ENCODE results near the gene DCLK1. TPM values are rescaled to one million over a fixed set of nuclear protein-coding genes. Genes with fewer than 3 reads are reported as not detected.
A peak's percentile ranks its signal among the peaks of the same experiment; 100 is the strongest.

DCLK1 gene
- total RNA-seq, 1 donor from 2014 or later: 6.4 TPM

DNA sequence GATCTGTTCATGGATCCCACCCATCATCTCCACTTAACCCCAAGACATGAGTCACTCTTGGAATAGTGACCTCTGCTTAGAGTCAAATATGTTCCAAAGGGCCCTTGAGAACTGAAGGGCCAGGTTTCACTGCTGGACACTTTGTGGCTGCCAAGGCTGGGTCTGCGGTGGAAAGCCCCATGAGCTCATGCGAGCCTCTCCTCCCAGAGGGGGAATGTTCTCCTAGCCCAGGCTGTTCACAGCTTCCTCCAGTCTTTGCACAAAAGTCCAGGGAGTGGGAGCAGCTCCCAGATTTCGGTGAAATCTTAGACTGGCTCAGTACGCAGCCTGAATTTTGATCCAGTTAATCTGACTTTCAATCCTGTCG, 732 bp upstream of the DCLK1 start:
- H3K4me1 Mint-ChIP-seq: peaks cover 7% of the 10 kb centered on the region
- H3K9me3 ChIP-seq (ENCODE audit: low read depth): no peaks in the 10 kb centered on the region
- peaks cover 74% of the 10 kb centered on the region for H3K27me3 ChIP-seq
- no peak for DNase-seq (ENCODE audit: low spot score)
- H3K4me2 ChIP-seq: no peak overlapping the region
- no peaks in the 10 kb centered on the region for H3K9me3 Mint-ChIP-seq
- no peaks in the 10 kb centered on the region for H3K4me1 ChIP-seq
- no peak overlapping the region for H3K27ac Mint-ChIP-seq
- no peaks in the 10 kb centered on the region for H4K20me1 ChIP-seq (ENCODE audit: low read depth)
- no peak overlapping the region for H3K4me3 ChIP-seq
- H3K36me3 Mint-ChIP-seq: no peaks in the 10 kb centered on the region
- H3K9ac ChIP-seq: no peak overlapping the region
- H3K4me3 Mint-ChIP-seq: peak overlapping the region; percentile 85
- H3K36me3 ChIP-seq: no peaks in the 10 kb centered on the region
- TF ChIP-seq, protein P1, sequence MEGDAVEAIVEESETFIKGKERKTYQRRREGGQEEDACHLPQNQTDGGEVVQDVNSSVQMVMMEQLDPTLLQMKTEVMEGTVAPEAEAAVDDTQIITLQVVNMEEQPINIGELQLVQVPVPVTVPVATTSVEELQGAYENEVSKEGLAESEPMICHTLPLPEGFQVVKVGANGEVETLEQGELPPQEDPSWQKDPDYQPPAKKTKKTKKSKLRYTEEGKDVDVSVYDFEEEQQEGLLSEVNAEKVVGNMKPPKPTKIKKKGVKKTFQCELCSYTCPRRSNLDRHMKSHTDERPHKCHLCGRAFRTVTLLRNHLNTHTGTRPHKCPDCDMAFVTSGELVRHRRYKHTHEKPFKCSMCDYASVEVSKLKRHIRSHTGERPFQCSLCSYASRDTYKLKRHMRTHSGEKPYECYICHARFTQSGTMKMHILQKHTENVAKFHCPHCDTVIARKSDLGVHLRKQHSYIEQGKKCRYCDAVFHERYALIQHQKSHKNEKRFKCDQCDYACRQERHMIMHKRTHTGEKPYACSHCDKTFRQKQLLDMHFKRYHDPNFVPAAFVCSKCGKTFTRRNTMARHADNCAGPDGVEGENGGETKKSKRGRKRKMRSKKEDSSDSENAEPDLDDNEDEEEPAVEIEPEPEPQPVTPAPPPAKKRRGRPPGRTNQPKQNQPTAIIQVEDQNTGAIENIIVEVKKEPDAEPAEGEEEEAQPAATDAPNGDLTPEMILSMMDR (IDR thresholded peaks at IDR 0.05): no peak
- TF ChIP-seq EZH2 (IDR thresholded peaks at IDR 0.05): no peak
- TF ChIP-seq EZH2phosphoT487 (IDR thresholded peaks at IDR 0.05): no peak
- H3F3A ChIP-seq (ENCODE audit: low read depth): no peaks in the 10 kb centered on the region
- no peak overlapping the region for H2AFZ ChIP-seq (replicated peaks)
- H3K27ac ChIP-seq: no peak overlapping the region
- peaks cover 3% of the 10 kb centered on the region for H3K27me3 Mint-ChIP-seq (ENCODE audit: insufficient read depth, low read depth)
- no peaks in the 10 kb centered on the region for H3K79me2 ChIP-seq (ENCODE audit: low read depth)

DNA sequence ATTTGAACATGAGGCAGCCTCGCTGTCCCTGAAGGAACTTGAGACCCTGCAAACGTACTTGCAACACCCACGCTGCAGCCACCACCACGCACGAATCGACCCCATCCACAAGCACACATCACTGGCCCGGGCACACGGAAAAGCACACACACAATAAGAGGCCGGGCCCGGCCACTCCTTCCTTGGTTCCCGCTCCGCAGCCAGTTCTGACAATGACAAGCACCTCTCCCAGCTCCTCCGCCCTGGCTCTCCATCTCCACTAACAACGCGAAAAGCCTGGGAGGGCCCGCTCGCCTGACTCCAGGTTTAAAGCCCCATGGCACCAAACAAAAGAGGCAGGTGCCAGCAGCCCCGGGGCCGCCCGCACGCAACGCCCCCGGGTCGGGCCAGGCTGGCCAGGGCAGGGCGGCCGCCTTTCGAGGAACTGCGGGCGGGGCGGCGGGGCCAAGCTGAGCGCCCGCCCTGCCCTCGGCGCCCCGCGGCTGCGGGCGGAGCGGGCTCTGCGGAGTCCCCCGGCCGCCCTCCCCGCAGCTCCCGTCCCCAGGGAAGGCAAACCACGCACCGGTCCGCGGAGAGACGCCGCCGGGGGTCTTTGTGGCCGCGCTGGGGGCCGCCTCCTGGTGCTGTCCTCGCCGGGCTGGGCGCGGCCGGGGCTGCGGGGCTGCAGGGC, 495 bp downstream of the DCLK1 start:
- no peaks in the 10 kb centered on the region for H3K36me3 Mint-ChIP-seq
- Histone ChIP-seq H3F3A (ENCODE audit: low read depth) (no peaks in the 10 kb centered on the region), H3K4me2 (peak overlapping the region; percentile 83), H3K9ac (no peak overlapping the region), H3K36me3 (no peaks in the 10 kb centered on the region), H3K27me3 (peaks cover 74% of the 10 kb centered on the region), H3K79me2 (ENCODE audit: low read depth) (no peaks in the 10 kb centered on the region), H4K20me1 (ENCODE audit: low read depth) (no peaks in the 10 kb centered on the region), H3K4me3 (peak overlapping the region; percentile 69), H2AFZ (replicated peaks) (peak overlapping the region; percentile 93), H3K27ac (no peak overlapping the region), H3K4me1 (no peaks in the 10 kb centered on the region), H3K9me3 (ENCODE audit: low read depth) (no peaks in the 10 kb centered on the region)
- no peaks in the 10 kb centered on the region for H3K9me3 Mint-ChIP-seq
- peaks cover 4% of the 10 kb centered on the region for H3K27me3 Mint-ChIP-seq (ENCODE audit: insufficient read depth, low read depth)
- H3K4me1 Mint-ChIP-seq: peaks cover 7% of the 10 kb centered on the region
- TF ChIP-seq EZH2phosphoT487 (IDR thresholded peaks at IDR 0.05): no peak
- TF ChIP-seq EZH2 (IDR thresholded peaks at IDR 0.05): no peak
- TF ChIP-seq, protein P1 (IDR thresholded peaks at IDR 0.05): no peak
- no peak overlapping the region for H3K27ac Mint-ChIP-seq
- H3K4me3 Mint-ChIP-seq: peak overlapping the region; percentile 94
- peak; percentile 76 for DNase-seq (ENCODE audit: low spot score)

DNA sequence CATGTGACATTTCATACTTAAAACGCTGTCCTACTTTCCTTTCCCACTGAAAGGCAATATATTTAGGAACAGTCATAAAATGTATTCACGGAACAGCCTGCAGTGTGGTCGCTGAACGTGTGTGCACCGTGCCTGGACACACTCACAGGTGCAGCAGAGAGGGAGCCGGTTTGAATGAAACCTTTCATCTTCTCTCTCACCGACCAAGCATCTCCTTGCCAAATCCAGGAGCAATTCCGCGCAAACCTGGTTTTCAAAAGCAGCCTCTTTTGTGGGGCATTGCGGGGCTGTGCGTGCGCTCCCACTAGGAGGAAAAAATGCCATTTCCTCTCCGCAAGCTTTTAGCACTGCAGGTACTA, 1.0 kb downstream of the DCLK1 start:
- DNase-seq (ENCODE audit: low spot score): no peak
- no peaks in the 10 kb centered on the region for H3K9me3 Mint-ChIP-seq
- H3K27me3 ChIP-seq: peaks cover 74% of the 10 kb centered on the region
- peak overlapping the region; percentile 93 for H2AFZ ChIP-seq (replicated peaks)
- peak overlapping the region; percentile 83 for H3K4me2 ChIP-seq
- no peaks in the 10 kb centered on the region for H3K79me2 ChIP-seq (ENCODE audit: low read depth)
- H3K27ac Mint-ChIP-seq: no peak overlapping the region
- no peak overlapping the region for H3K27ac ChIP-seq
- H3F3A ChIP-seq (ENCODE audit: low read depth): no peaks in the 10 kb centered on the region
- H3K9me3 ChIP-seq (ENCODE audit: low read depth): no peaks in the 10 kb centered on the region
- H3K27me3 Mint-ChIP-seq (ENCODE audit: insufficient read depth, low read depth): peaks cover 4% of the 10 kb centered on the region
- peaks cover 3% of the 10 kb centered on the region for H3K36me3 Mint-ChIP-seq
- H3K4me3 Mint-ChIP-seq: peak overlapping the region; percentile 94
- no peaks in the 10 kb centered on the region for H4K20me1 ChIP-seq (ENCODE audit: low read depth)
- H3K9ac ChIP-seq: no peak overlapping the region
- peaks cover 7% of the 10 kb centered on the region for H3K4me1 Mint-ChIP-seq
- TF ChIP-seq EZH2 (IDR thresholded peaks at IDR 0.05) (no peak), EZH2phosphoT487 (IDR thresholded peaks at IDR 0.05) (no peak)
- TF ChIP-seq, protein P1 (IDR thresholded peaks at IDR 0.05): no peak
- H3K4me1 ChIP-seq: no peaks in the 10 kb centered on the region
- peak overlapping the region; percentile 69 for H3K4me3 ChIP-seq
- no peaks in the 10 kb centered on the region for H3K36me3 ChIP-seq
